H7 (cell line): ENCODE data around the gene ELN. TPM values are rescaled to one million over a fixed set of nuclear protein-coding genes. Genes with fewer than 3 reads are reported as not detected.

Experiments used
- DNase-seq: peaks from one replicate; pipeline ENCODE4 v3.0.0; 2012
- H3K27me3 ChIP-seq: 2 replicates; pipeline ENCODE4 v1.6.0; 2011; ENCODE audit warnings: mild to moderate bottlenecking, low read length; ENCODE audit not compliant: control insufficient read depth, insufficient read depth
- H3K36me3 ChIP-seq: replicated peaks from 2 replicates; pipeline ENCODE4 v1.5.1; 2011; ENCODE audit warnings: low read length; ENCODE audit not compliant: control insufficient read depth, insufficient read depth
- H3K4me3 ChIP-seq: 2 replicates; pipeline ENCODE4 v1.5.1; 2011; ENCODE audit warnings: low read depth, mild to moderate bottlenecking, control low read depth, low read length, moderate library complexity; ENCODE audit not compliant: insufficient read depth
- total RNA-seq: library from RNA; depleted of rRNA; stranded (reverse); fragments of >200 nt; shearing (Covaris generic); gene quantifications from 2 replicates; pipeline ENCODE4 v1.2.3, GENCODE V29; 2014

Gene ELN
- total RNA-seq, 1 experiment from 2014 or later, result 2.7 TPM

GRCh38 chr7:74092321-74092963 lies 64.5 kb downstream of the ELN start:
- Histone ChIP-seq H3K4me3 (no peak overlapping the region), H3K36me3 (peaks cover 11% of the 10 kb centered on the region), H3K27me3 (no peaks in the 10 kb centered on the region)
- DNase-seq, result peak; percentile 63

- Histone ChIP-seq H3K36me3 (peaks cover 14% of the 10 kb centered on the region), H3K4me3 (no peak overlapping the region), H3K27me3 (no peaks in the 10 kb centered on the region)
- peak; percentile 72 for DNase-seq
Measured at GRCh38 chr7:74092964-74093471, 65.0 kb downstream of the ELN start.

- Histone ChIP-seq H3K36me3 (peaks cover 16% of the 10 kb centered on the region), H3K4me3 (no peak overlapping the region), H3K27me3 (no peaks in the 10 kb centered on the region)
- DNase-seq, result peak; percentile 79
Measured at GRCh38 chr7:74093671-74094223, 65.8 kb downstream of the ELN start.

GRCh38 chr7:74094224-74095101 lies 66.5 kb downstream of the ELN start:
- H3K4me3 ChIP-seq, result peak overlapping the region; percentile 32
- peaks cover 18% of the 10 kb centered on the region for H3K36me3 ChIP-seq
- no peaks in the 10 kb centered on the region for H3K27me3 ChIP-seq
- peak; percentile 96 for DNase-seq

GRCh38 chr7:74095135-74095534 lies 67.2 kb downstream of the ELN start:
- Histone ChIP-seq H3K4me3 (no peak overlapping the region), H3K36me3 (peaks cover 21% of the 10 kb centered on the region), H3K27me3 (no peaks in the 10 kb centered on the region)
- no peak for DNase-seq

- peaks cover 24% of the 10 kb centered on the region for H3K36me3 ChIP-seq
- H3K27me3 ChIP-seq, result no peaks in the 10 kb centered on the region
- DNase-seq, result peak; percentile 25
- H3K4me3 ChIP-seq, result no peak overlapping the region
Measured at GRCh38 chr7:74097937-74098614, 70.1 kb downstream of the ELN start.

- DNase-seq, result peak; percentile 33
- Histone ChIP-seq H3K27me3 (no peaks in the 10 kb centered on the region), H3K36me3 (peaks cover 24% of the 10 kb centered on the region), H3K4me3 (no peak overlapping the region)
Measured at GRCh38 chr7:74099031-74099430, 71.1 kb downstream of the ELN start.

- Histone ChIP-seq H3K4me3 (no peak overlapping the region), H3K27me3 (no peaks in the 10 kb centered on the region), H3K36me3 (peaks cover 27% of the 10 kb centered on the region)
- peak; percentile 21 for DNase-seq
Measured at GRCh38 chr7:74101061-74101681, 73.2 kb downstream of the ELN start.

- Histone ChIP-seq H3K27me3 (no peaks in the 10 kb centered on the region), H3K4me3 (no peak overlapping the region), H3K36me3 (peaks cover 17% of the 10 kb centered on the region)
- DNase-seq, result peak; percentile 19
Measured at GRCh38 chr7:74103219-74103772, 75.3 kb downstream of the ELN start.

GRCh38 chr7:74104702-74105101 lies 76.7 kb downstream of the ELN start:
- H3K4me3 ChIP-seq, result no peak overlapping the region
- peaks cover 21% of the 10 kb centered on the region for H3K36me3 ChIP-seq
- peak; percentile 15 for DNase-seq
- no peaks in the 10 kb centered on the region for H3K27me3 ChIP-seq

GRCh38 chr7:74105992-74106391 lies 78.0 kb downstream of the ELN start:
- DNase-seq, result peak; percentile 38
- Histone ChIP-seq H3K4me3 (no peak overlapping the region), H3K36me3 (peaks cover 18% of the 10 kb centered on the region), H3K27me3 (no peaks in the 10 kb centered on the region)

GRCh38 chr7:74106846-74107245 lies 78.9 kb downstream of the ELN start:
- H3K4me3 ChIP-seq, result no peak overlapping the region
- H3K27me3 ChIP-seq, result no peaks in the 10 kb centered on the region
- DNase-seq, result peak; percentile 37
- H3K36me3 ChIP-seq, result peaks cover 19% of the 10 kb centered on the region

- no peak overlapping the region for H3K4me3 ChIP-seq
- H3K36me3 ChIP-seq, result peaks cover 9% of the 10 kb centered on the region
- no peaks in the 10 kb centered on the region for H3K27me3 ChIP-seq
- DNase-seq, result peak; percentile 92
Measured at GRCh38 chr7:74115326-74115725, 87.4 kb downstream of the ELN start.

GRCh38 chr7:74116356-74116755 lies 88.4 kb downstream of the ELN start:
- Histone ChIP-seq H3K27me3 (no peaks in the 10 kb centered on the region), H3K4me3 (no peak overlapping the region), H3K36me3 (peaks cover 9% of the 10 kb centered on the region)
- DNase-seq, result peak; percentile 30
